Suprapubic skin (tissue), 4 donors: ENCODE results near the gene RNFT2. TPM values are rescaled to one million over a fixed set of nuclear protein-coding genes. Genes with fewer than 3 reads are reported as not detected.

ENCODE experiments used
- DNase-seq, 2 donors: peaks; one replicate each; pipeline ENCODE4 v3.0.0-alpha.2; 2019; ENCODE audit warnings: low spot score in 2 of 2
- H3K27ac ChIP-seq: fragments of 200-600 bp; sonication (generic); one replicate; pipeline ENCODE4 v1.5.1; 2019
- H3K27me3 ChIP-seq: fragments of 200-600 bp; sonication (generic); one replicate; pipeline ENCODE4 v1.5.1; 2019
- H3K36me3 ChIP-seq: fragments of 200-600 bp; sonication (generic); one replicate; pipeline ENCODE4 v1.5.1; 2019
- H3K4me1 ChIP-seq: fragments of 200-600 bp; sonication (generic); one replicate; pipeline ENCODE4 v1.5.1; 2019
- H3K4me3 ChIP-seq: fragments of 200-600 bp; sonication (generic); one replicate; pipeline ENCODE4 v1.5.1; 2019; ENCODE audit warnings: mild to moderate bottlenecking
- H3K9me3 ChIP-seq: fragments of 200-600 bp; sonication (generic); one replicate; pipeline ENCODE4 v1.5.1; 2019
- EP300 ChIP-seq: sonication (generic); formaldehyde crosslinking; IDR thresholded peaks from one replicate; pipeline ENCODE4 v1.6.1; 2017; ENCODE audit warnings: antibody characterized with exemption
- POLR2A ChIP-seq, 2 donors: fragments of 450-650 bp; IDR thresholded peaks; one replicate each; pipeline ENCODE4 v1.6.1; 2017; ENCODE audit warnings: antibody characterized with exemption in 2 of 2, mild to moderate bottlenecking in 2 of 2, moderate library complexity in 2 of 2
- POLR2AphosphoS5 ChIP-seq, 3 donors: sonication (generic); formaldehyde crosslinking; IDR thresholded peaks; one replicate each; pipeline ENCODE4 v1.6.1; 2017; ENCODE audit warnings: antibody characterized with exemption in 3 of 3
- WGBS: methylation state at CpG from one replicate; pipeline ENCODE4 v1.1.5; 2018; 5-methylcytosine and 5-hydroxymethylcytosine counted together
- total RNA-seq, 4 donors: library from RNA; depleted of rRNA; stranded (reverse); fragments of >200 nt; gene quantifications; one replicate each; pipeline ENCODE4 v1.1.0, GENCODE V29; 2016
- TF ChIP-seq, protein P1 (sequence below), 2 donors: fragments of 200-600 bp in 1 of 2; fragments of 450-650 bp in 1 of 2; sonication (generic) in 1 of 2; IDR thresholded peaks; one replicate each; pipeline ENCODE4 v1.5.1; 2016 to 2019; ENCODE audit warnings: antibody characterized with exemption in 2 of 2, mild to moderate bottlenecking in 1 of 2, moderate library complexity in 1 of 2

RNFT2 gene
- total RNA-seq, 4 donors from 2014 or later = 0.40 to 1.4 (median 0.69) TPM

DNA sequence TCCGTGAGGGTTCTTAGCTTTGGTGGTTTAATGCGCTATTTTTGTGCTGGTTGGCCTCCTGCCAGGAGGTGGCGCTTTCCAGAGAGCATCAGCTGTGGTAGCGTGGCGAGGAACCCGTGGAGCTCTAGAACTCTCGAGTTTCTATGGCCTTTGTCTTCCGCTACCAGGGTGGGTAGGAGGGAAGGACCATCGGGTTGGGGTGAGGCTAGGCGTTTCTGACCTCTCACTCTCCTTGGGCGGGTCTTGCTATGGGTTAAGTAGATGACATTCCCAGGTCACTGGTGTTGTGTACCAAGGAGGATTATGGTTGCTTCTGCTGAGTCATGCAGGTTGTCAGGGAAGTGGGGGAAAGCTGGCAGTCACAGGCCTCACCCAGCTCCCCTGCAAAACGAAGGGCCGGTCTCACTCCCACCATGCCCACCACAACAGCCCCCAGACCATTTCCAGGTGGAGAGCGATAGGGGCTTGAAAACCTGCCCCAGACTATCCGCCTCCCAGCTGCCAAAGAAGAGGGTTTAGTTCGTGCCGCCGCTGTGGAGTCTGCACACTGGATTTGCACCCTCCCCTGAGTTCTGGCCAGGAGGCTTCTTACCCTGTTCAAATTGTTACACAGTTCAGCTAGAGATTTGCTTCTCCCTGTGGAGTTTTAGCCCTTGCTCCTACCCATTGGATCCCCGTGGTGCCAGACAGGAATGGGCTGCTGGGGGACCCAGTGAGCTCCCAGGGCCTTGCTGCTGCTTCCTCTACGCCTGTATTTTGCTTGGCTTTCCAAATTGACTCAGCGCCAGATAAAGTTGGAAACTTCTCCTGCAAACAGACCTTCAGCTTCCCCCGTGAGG, 21.9 kb downstream of the RNFT2 start:
- Histone ChIP-seq H3K27ac (no peak overlapping the region), H3K9me3 (no peaks in the 10 kb centered on the region), H3K4me3 (no peak overlapping the region), H3K36me3 (no peaks in the 10 kb centered on the region), H3K27me3 (no peaks in the 10 kb centered on the region), H3K4me1 (no peaks in the 10 kb centered on the region)
- WGBS = 70% methylated on average over 16 of the region's 22 CpGs
- TF ChIP-seq POLR2A (IDR thresholded peaks at IDR 0.05) = no peak
- no peak for TF ChIP-seq EP300
- no peak for TF ChIP-seq POLR2AphosphoS5 (IDR thresholded peaks at IDR 0.05)
- TF ChIP-seq, protein P1, sequence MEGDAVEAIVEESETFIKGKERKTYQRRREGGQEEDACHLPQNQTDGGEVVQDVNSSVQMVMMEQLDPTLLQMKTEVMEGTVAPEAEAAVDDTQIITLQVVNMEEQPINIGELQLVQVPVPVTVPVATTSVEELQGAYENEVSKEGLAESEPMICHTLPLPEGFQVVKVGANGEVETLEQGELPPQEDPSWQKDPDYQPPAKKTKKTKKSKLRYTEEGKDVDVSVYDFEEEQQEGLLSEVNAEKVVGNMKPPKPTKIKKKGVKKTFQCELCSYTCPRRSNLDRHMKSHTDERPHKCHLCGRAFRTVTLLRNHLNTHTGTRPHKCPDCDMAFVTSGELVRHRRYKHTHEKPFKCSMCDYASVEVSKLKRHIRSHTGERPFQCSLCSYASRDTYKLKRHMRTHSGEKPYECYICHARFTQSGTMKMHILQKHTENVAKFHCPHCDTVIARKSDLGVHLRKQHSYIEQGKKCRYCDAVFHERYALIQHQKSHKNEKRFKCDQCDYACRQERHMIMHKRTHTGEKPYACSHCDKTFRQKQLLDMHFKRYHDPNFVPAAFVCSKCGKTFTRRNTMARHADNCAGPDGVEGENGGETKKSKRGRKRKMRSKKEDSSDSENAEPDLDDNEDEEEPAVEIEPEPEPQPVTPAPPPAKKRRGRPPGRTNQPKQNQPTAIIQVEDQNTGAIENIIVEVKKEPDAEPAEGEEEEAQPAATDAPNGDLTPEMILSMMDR (IDR thresholded peaks at IDR 0.05) = no peak
- DNase-seq = no peak

DNA sequence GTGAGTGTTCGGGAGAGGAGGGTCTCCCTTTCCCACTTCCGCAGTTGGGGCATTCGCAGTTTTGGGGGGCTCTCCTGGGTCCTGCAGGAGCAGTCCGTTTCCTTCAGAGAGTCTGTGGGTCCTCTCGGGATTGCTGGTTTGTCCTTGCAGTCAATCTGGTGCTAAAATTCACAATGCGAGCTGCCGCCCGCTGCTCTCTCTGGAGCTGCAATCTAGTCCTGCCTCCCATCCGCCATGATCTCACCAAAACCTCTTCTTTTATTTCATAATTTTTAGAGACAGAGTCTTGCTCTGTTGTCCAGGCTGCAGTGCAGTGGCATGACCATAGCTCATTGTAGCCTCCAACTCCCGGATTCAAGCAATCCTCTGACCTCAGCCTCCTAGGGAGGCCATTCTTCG, 22.5 kb downstream of the RNFT2 start:
- H3K9me3 ChIP-seq = no peaks in the 10 kb centered on the region
- H3K27me3 ChIP-seq = no peaks in the 10 kb centered on the region
- H3K36me3 ChIP-seq = no peaks in the 10 kb centered on the region
- H3K27ac ChIP-seq = no peak overlapping the region
- no peak overlapping the region for H3K4me3 ChIP-seq
- TF ChIP-seq EP300 (no peak), POLR2AphosphoS5 (IDR thresholded peaks at IDR 0.05) (no peak), POLR2A (IDR thresholded peaks at IDR 0.05) (no peak)
- TF ChIP-seq, protein P1 (IDR thresholded peaks at IDR 0.05) = no peak
- 94% methylated on average over 10 of the region's 11 CpGs for WGBS
- no peaks in the 10 kb centered on the region for H3K4me1 ChIP-seq
- no peak for DNase-seq

DNA sequence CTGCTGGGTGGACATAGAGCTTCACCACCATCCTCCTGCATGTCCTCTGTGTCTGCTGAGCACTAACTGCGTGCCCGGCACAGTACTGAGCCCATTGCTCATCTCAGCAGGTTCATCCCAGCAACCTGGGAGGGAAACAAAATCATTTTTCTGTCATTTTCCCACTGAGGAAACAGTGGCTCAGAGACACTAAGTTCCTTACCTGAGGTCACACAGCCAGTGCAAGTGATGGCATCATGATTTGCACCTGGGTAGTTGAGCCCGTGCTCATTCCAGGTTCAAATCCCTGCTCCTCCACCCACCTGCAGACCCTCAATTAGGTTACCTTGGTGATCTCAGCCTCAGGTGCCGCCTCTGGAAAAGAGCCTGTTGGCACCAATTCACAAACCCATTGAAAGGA, 23.4 kb downstream of the RNFT2 start:
- no peak overlapping the region for H3K27ac ChIP-seq
- H3K36me3 ChIP-seq = no peaks in the 10 kb centered on the region
- 90% methylated on average over 3 of the region's 4 CpGs for WGBS
- H3K4me1 ChIP-seq = no peaks in the 10 kb centered on the region
- H3K9me3 ChIP-seq = no peaks in the 10 kb centered on the region
- H3K4me3 ChIP-seq = no peak overlapping the region
- H3K27me3 ChIP-seq = no peaks in the 10 kb centered on the region
- TF ChIP-seq, protein P1 (IDR thresholded peaks at IDR 0.05) = no peak
- TF ChIP-seq EP300 (no peak), POLR2A (IDR thresholded peaks at IDR 0.05) (no peak), POLR2AphosphoS5 (IDR thresholded peaks at IDR 0.05) (no peak)
- no peak for DNase-seq

DNA sequence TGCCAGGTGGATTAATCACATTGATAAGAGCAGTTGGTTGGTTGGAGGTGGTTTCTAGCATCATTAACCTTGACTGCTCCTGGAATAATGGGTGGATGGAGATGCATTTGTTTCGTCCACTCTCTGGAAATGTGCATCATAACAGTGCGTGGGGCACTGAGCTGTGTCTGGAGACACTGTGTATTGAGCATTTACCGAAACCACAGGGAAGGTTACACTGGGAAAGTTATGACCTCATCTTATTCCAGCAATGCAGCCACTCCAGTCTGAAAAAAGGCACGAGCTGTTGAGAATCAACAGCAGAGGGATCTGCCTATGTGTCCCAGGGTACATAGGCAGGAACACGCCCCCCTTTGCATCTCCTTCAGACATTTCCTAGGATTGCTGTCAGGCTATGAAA, 27.2 kb downstream of the RNFT2 start:
- Histone ChIP-seq H3K27ac (no peak overlapping the region), H3K27me3 (no peaks in the 10 kb centered on the region), H3K9me3 (no peaks in the 10 kb centered on the region), H3K36me3 (no peaks in the 10 kb centered on the region), H3K4me1 (no peaks in the 10 kb centered on the region), H3K4me3 (no peak overlapping the region)
- TF ChIP-seq POLR2A (IDR thresholded peaks at IDR 0.05) (no peak), EP300 (no peak), POLR2AphosphoS5 (IDR thresholded peaks at IDR 0.05) (no peak)
- TF ChIP-seq, protein P1 (IDR thresholded peaks at IDR 0.05) = no peak
- no peak for DNase-seq
- 73% methylated on average over 5 of the region's 5 CpGs for WGBS

DNA sequence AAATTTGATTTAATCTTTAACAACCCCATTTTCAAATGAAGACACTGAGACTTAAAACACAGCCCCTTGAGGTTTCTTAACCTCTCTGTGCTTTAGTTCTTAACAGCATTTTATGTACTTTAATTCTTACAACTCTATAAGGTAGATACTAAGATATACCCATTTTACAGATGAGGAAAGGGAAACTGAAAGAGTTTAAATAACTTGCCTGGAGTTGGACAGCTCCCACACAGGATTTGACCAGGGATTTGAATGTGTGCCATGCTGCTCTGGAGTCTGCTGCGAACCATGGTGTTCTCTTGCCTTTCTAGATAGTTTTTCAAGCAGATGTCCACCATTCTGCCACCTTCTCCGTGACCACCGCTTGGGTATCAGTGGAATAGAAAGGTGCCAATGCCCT, 28.2 kb downstream of the RNFT2 start:
- no peak overlapping the region for H3K4me3 ChIP-seq
- TF ChIP-seq POLR2A (IDR thresholded peaks at IDR 0.05) (no peak), EP300 (no peak), POLR2AphosphoS5 (IDR thresholded peaks at IDR 0.05) (no peak)
- TF ChIP-seq, protein P1 (IDR thresholded peaks at IDR 0.05) = no peak
- H3K36me3 ChIP-seq = no peaks in the 10 kb centered on the region
- no peaks in the 10 kb centered on the region for H3K27me3 ChIP-seq
- DNase-seq = no peak
- 95% methylated on average over 3 of the region's 3 CpGs for WGBS
- no peak overlapping the region for H3K27ac ChIP-seq
- H3K4me1 ChIP-seq = no peaks in the 10 kb centered on the region
- no peaks in the 10 kb centered on the region for H3K9me3 ChIP-seq
